ENCODE results near the gene CSNK1E.

CSNK1E gene

GRCh38 chr22:38291201-38291777, 25.9 kb downstream of the CSNK1E start:
- H3K9ac ChIP-seq (ENCODE audit: low read length): no peak overlapping the region
- H3K4me2 ChIP-seq (ENCODE audit: low read length): no peak overlapping the region
- TF ChIP-seq CTCF (IDR thresholded peaks at IDR 0.05; ENCODE audit: low read depth, low read length) (0 out of 2 replicates have a peak, but pooled peaks have one; percentile 9), EZH2phosphoT487 (IDR thresholded peaks at IDR 0.05; ENCODE audit: low read depth) (no peak)
- peaks cover 8% of the 10 kb centered on the region for H3K79me2 ChIP-seq (ENCODE audit: low read length)
- peaks cover 18% of the 10 kb centered on the region for H3K4me1 ChIP-seq (ENCODE audit: low read length)
- peaks cover 76% of the 10 kb centered on the region for H3K36me3 ChIP-seq (replicated peaks; ENCODE audit: low read depth, low read length)
- H2AFZ ChIP-seq (ENCODE audit: low read depth, low read length): no peak overlapping the region
- no peak overlapping the region for H3K27ac ChIP-seq (ENCODE audit: low read length)
- H4K20me1 ChIP-seq (ENCODE audit: insufficient read depth, low read length): no peaks in the 10 kb centered on the region; the same call in 1 of the 2 replicates
- H3K9me3 ChIP-seq (ENCODE audit: insufficient read depth, low read length): no peaks in the 10 kb centered on the region
- H3K4me3 ChIP-seq (ENCODE audit: low read length): no peak overlapping the region
- no peaks in the 10 kb centered on the region for H3K27me3 ChIP-seq (ENCODE audit: low read depth, low read length)

GRCh38 chr22:38290347-38290746, 26.9 kb downstream of the CSNK1E start:
- peaks cover 18% of the 10 kb centered on the region for H3K4me1 ChIP-seq (ENCODE audit: low read length)
- TF ChIP-seq CTCF (IDR thresholded peaks at IDR 0.05; ENCODE audit: low read depth, low read length): no peak
- no peak for TF ChIP-seq EZH2phosphoT487 (IDR thresholded peaks at IDR 0.05; ENCODE audit: low read depth)
- no peaks in the 10 kb centered on the region for H3K9me3 ChIP-seq (ENCODE audit: insufficient read depth, low read length)
- H2AFZ ChIP-seq (ENCODE audit: low read depth, low read length): no peak overlapping the region
- no peaks in the 10 kb centered on the region for H3K27me3 ChIP-seq (ENCODE audit: low read depth, low read length)
- peaks cover 67% of the 10 kb centered on the region for H3K36me3 ChIP-seq (replicated peaks; ENCODE audit: low read depth, low read length)
- no peaks in the 10 kb centered on the region; the same call in 1 of the 2 replicates for H3K79me2 ChIP-seq (ENCODE audit: low read length)
- H3K4me3 ChIP-seq (ENCODE audit: low read length): no peak overlapping the region
- no peaks in the 10 kb centered on the region; the same call in 1 of the 2 replicates for H4K20me1 ChIP-seq (ENCODE audit: insufficient read depth, low read length)
- no peak overlapping the region for H3K4me2 ChIP-seq (ENCODE audit: low read length)
- no peak overlapping the region for H3K9ac ChIP-seq (ENCODE audit: low read length)
- peak overlapping the region; percentile 39 for H3K27ac ChIP-seq (ENCODE audit: low read length)

GRCh38 chr22:38289583-38290082, 27.6 kb downstream of the CSNK1E start:
- Histone ChIP-seq H4K20me1 (ENCODE audit: insufficient read depth, low read length) (no peaks in the 10 kb centered on the region), H3K27ac (ENCODE audit: low read length) (peak overlapping the region; percentile 39; the same call in 1 of the 2 replicates), H3K4me3 (ENCODE audit: low read length) (no peak overlapping the region), H3K27me3 (ENCODE audit: low read depth, low read length) (no peaks in the 10 kb centered on the region), H3K9ac (ENCODE audit: low read length) (no peak overlapping the region), H2AFZ (ENCODE audit: low read depth, low read length) (no peak overlapping the region), H3K9me3 (ENCODE audit: insufficient read depth, low read length) (no peaks in the 10 kb centered on the region), H3K36me3 (replicated peaks; ENCODE audit: low read depth, low read length) (peaks cover 60% of the 10 kb centered on the region), H3K79me2 (ENCODE audit: low read length) (no peaks in the 10 kb centered on the region; the same call in 1 of the 2 replicates), H3K4me1 (ENCODE audit: low read length) (peaks cover 18% of the 10 kb centered on the region), H3K4me2 (ENCODE audit: low read length) (no peak overlapping the region)
- no peak for TF ChIP-seq CTCF (IDR thresholded peaks at IDR 0.05; ENCODE audit: low read depth, low read length)
- TF ChIP-seq EZH2phosphoT487 (IDR thresholded peaks at IDR 0.05; ENCODE audit: low read depth): no peak

- no peak overlapping the region for H2AFZ ChIP-seq (ENCODE audit: low read depth, low read length)
- no peaks in the 10 kb centered on the region for H3K79me2 ChIP-seq (ENCODE audit: low read length)
- H3K4me1 ChIP-seq (ENCODE audit: low read length): peaks cover 18% of the 10 kb centered on the region
- no peaks in the 10 kb centered on the region for H3K27me3 ChIP-seq (ENCODE audit: low read depth, low read length)
- no peak overlapping the region for H3K4me2 ChIP-seq (ENCODE audit: low read length)
- no peaks in the 10 kb centered on the region for H3K9me3 ChIP-seq (ENCODE audit: insufficient read depth, low read length)
- peaks cover 44% of the 10 kb centered on the region for H3K36me3 ChIP-seq (replicated peaks; ENCODE audit: low read depth, low read length)
- H3K27ac ChIP-seq (ENCODE audit: low read length): no peak overlapping the region
- no peak overlapping the region for H3K4me3 ChIP-seq (ENCODE audit: low read length)
- TF ChIP-seq EZH2phosphoT487 (IDR thresholded peaks at IDR 0.05; ENCODE audit: low read depth): no peak
- no peak for TF ChIP-seq CTCF (IDR thresholded peaks at IDR 0.05; ENCODE audit: low read depth, low read length)
- no peak overlapping the region for H3K9ac ChIP-seq (ENCODE audit: low read length)
- no peaks in the 10 kb centered on the region for H4K20me1 ChIP-seq (ENCODE audit: insufficient read depth, low read length)
These were observed 30.1 kb downstream of the CSNK1E start for GRCh38 chr22:38286915-38287669.
